CD4-positive, alpha-beta T cell treated with Interleukin-4 for 4 hours (primary cell): ENCODE measurements around the gene PYROXD2.
"Not testable (repeated sequence)": the region's sequence is repeated elsewhere in the genome, so short reads cannot be mapped to it uniquely, and the experiment has no call there.

ENCODE experiments used
- DNase-seq: peaks from one replicate; pipeline ENCODE4 v3.0.0-alpha.2; 2020

PYROXD2 gene

DNA sequence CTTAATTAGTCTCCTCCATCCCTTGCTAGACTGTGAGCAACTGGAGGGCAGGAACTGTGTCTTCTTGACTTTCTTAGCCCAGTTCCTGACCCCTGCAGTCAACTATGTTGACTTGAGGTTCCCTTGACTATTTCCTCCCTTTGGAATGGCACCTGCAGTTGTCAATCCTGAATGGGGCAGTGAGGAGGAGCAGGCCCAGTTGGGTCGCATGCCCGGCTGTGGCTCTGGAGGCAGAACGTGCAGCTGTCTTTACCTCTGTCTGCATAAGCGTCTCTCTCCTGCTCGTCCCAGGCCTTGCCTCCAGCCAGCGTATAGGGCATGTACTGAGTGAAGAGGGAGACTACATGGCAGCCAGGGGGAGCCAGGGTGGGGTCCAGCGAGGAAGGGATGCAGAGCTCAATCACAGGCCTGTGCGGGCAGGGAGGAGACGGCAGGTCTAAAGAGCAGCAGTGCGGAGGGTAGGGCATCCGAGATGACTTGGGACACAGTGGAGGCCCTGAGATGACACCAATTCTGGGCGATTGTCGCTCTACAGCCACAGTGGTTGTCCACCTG is 26.8 kb downstream of the PYROXD2 start:
- no peak for DNase-seq

DNA sequence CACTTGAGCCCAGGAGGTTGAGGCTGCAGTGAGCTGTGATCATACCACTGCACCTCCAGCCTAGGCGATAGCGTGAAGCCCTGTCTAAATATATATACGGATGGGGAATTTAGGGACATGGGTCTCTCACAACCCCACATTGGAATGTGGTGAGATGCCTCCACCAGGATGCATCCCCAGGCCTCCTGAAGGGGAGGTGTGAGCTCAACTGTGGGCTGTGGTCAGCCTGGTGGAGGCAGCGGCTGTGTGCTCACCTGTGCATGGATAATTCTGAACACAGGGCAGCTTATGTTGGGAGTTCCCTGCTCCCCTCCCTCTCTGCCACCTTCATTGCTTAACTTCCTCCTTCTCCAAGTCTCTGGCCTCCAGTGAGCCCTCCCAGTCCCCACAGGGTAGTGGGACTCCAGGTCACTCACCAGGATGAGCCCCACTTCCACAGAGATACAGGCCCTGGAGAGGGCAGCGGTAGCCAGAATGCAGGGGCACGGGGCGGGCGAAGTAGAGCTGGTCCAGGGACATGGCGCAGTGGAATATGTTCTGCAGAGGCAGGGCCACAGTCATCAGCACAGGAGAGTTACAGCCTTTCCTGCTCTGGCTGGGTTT is 30.4 kb downstream of the PYROXD2 start:
- DNase-seq, result no peak

DNA sequence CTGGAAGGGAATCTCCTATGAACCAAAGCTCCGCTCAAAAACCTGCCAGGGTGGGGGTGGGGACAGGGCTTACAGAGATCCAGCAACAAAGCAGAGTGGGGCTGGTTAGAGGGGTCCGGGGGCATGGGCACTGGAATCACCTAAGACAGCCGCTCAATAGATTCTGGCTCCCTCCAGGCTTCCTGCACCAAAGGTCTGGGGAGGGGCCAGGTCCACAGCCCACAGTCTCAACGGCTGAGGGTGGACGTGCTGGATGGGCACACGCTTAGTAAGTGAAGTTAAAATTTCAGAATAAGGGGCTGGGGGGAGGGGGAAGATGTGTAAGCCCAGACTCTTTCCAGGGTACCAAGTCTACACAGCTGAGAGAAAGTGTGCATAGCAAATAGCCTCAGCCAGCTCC is 31.1 kb downstream of the PYROXD2 start:
- no peak for DNase-seq

DNA sequence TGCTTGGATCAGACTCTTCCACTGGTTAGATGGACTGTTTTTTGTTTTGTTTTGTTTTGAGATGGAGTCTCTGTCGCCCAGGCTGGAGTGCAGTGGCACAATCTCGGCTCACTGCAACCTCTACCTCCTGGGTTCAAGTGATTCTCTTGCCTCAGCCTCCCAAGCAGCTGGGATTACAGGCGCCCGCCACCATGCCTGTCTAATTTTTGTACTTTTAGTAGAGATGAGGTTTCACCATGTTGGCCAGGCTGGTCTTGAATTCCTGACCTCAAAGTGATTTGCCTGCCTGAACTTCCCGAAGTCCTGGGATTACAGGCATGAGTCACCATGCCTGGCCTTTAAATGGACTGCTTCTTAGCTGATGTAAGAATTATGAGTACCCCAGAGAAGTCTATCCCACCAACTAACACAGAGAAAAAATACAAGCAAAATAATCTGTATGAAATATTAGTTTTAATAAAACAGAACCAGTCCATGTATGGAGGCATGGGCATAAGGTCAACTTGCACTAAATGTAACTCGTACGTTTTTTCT is 31.8 kb downstream of the PYROXD2 start:
- DNase-seq, result not testable (repeated sequence)

DNA sequence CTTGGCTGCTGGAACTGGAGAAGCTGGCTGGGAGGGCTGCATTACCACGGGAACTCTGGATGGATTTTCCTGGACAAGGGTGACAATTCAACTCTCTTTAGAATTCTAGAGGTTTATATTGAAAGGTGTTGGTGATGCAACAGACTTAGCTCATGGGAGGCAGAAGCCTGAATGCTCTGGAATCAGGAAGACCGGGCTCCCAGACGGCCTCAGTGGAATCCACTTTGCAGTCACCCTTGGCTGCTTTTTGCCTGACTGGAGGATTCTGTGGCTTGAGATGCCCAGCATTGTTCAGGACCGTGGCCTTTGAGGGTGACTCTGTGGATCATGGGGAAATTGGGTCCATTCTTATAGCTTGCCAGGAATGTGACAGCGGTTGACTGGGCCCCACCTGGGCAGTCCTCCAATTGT is 32.3 kb downstream of the PYROXD2 start:
- no peak for DNase-seq

DNA sequence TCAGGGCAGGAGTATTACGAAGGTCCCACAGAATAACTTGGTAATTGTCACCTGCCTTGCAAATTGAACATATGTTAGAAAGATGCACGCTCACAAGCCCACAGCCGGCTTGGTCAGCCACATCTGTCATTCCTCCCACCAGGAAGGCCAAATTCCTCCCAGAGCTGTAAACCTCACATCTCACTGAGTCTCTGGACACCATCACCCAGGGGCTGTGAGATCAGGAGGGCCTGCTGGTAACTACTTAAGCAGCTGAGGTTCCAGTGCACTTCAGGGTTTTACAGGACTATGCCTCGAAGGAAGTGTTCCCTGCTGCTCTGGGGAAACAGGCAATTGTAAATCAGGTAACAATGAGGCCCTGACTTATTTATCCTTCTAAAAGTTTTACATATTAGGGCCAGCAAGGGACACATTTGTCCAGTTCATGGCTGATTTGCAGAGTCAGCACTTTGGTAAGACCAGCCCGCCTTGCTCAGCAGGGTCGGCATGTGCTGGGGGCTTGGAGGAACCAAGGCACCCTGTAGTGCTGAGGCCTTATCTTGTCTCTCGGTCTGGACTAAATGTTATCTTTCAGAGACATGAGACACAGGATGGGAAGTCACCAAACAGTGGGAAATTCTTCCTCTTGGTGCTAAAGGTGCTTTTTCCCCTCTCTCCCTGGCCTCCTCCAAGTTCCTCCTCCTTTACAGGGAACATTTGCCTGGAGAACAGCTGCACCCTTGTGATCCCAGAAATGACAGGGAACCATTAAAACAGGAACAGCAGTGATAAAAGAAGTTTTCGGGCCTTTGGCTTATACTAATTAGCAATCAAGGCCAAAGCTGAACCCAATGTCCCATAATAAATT is 34.3 kb downstream of the PYROXD2 start:
- no peak for DNase-seq

DNA sequence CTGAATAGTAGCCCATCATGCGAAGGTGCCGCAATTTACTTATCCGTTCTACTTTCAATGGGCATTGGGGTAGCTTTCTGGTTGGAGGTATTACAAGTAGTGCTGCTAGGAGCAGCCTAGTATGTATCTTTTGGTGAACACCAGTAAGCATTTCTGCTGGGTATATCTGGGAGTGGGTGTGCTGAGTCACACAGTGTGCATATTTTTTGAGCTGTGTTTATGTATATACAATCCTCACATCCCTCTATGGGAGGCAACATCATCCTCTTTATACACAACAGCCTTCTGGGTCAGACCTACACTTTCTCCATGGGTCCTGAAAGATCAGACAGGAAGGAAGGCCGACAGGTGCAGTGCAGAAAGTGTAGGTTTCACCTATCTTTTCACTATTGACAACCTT is 36.3 kb downstream of the PYROXD2 start:
- no peak for DNase-seq

DNA sequence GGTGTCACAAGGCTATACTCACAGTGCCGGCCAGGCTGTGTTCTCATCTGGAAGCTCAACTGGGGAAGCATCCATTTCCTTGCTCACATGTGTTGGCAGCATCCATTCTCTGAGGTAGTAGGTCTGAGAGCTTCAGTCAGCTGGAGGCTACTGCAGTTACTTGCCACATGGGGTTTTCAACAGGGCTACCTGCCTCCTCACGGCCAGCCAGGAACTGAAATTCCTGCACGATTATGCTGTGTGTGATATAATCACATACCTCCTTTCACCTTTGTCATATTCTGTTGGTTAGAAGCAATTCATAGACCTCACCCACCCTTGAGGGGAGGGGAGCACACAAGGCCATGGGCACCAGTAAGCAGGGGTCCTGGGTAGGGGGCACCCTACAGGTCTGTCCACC is 37.4 kb downstream of the PYROXD2 start:
- no peak for DNase-seq

DNA sequence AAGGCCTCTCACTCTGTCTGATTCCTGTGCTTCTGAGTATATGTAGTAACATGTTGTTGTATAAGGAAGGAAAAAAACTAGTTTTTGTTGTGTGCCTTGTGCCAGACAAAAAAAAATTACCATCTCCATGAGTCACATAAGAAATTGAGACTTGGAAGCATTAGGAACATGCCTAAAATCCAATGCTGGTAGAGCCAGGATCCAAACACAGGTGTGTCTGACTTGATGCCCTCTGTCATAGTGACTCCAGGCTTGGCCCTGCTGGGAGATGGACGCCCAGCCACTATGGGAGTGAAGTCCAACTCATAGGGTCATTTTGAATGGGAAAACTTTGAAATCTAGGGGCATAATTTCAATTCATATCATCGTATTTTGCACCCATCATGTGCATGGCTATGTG is 38.0 kb downstream of the PYROXD2 start:
- DNase-seq, result no peak

DNA sequence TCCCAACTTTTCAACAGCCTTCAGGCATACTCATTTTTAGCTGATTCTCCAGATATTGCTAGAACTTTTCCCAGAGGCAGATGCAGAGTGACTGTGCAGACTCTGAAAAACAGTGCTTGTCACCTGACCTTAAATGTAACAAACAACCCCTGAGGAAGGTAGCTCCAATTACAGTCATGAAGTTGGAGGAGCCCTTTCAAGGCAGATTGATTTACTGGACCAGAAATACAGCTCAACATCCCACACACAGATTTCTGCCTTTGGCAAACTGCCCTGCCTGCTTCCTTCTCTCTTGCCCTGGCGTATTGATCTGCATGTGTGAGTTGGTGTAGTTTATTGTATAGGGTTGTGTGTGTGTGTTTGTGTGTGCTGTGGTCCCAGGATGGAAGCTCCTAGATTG is 38.5 kb downstream of the PYROXD2 start:
- DNase-seq, result no peak

DNA sequence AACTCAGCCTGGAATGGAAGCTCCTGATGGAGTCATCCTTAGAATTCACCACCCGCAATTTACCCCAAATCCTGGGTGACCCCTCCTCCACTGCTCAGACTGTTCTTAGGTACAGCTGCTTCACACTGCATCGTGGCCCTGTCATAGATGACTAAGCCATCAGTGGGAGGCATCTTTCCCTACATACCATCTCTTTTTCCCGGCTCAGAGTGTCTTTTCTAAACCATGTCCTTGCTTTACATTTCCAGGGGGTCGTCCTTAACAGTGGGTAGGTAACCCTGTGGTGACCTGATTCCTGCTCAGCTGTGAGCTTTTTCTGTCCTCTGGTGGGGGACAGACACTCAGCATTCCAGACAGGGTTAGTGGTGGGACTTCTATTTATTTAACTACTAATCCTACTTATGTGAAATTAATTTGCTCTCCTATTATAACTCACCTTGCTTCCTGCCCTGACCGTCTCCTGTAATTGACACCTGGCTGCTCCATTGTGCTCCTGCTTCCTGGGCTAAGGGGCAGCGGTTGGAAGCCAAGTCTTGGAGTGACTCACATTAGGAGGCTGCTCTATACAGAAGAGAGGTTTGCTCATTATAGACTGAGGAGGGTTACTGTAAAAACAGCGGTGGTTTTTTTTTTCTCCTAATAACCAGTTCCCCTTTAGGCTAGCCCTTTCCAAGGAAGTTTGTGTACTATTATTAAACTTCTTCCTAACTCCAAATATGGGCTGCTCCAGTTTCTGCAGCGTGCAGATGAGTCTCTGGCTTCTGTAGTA is 40.6 kb downstream of the PYROXD2 start:
- DNase-seq, result no peak

DNA sequence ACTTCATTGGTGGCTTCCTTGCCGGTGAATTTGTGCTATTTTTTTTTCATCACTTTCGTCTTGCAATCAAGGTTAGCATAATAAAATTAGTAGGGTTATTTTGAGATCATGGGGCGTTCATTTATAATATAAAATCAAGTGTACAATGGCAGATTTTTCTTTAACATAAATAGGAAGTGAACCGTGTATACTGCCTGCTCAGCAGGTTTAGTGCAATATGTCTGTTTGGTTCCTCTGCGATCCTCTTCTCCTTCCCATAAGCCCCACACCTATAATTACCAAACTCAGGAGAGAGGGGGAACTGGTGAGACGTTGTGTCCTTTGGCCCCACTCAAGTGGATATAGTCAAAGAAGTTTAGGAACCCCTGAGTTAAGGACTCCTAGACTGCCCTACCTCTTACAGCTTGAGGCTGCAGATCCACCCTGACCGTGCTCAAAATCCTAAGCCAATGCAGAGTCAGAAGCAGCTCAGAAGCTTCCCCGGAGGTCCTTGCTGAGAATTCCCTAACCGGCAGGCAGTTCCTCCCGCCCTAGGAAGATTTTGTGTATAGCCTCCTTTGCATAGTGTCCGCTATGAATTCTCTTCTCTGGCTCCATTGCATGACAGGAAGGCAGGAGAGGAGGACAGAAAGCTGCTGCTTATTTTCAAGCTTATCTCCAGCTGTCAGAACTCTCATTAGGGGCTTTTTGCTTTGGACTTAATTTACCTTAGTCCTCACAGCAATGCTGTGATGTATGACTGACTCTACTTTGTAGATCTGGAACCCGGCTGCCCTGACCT is 41.5 kb downstream of the PYROXD2 start:
- DNase-seq, result no peak

DNA sequence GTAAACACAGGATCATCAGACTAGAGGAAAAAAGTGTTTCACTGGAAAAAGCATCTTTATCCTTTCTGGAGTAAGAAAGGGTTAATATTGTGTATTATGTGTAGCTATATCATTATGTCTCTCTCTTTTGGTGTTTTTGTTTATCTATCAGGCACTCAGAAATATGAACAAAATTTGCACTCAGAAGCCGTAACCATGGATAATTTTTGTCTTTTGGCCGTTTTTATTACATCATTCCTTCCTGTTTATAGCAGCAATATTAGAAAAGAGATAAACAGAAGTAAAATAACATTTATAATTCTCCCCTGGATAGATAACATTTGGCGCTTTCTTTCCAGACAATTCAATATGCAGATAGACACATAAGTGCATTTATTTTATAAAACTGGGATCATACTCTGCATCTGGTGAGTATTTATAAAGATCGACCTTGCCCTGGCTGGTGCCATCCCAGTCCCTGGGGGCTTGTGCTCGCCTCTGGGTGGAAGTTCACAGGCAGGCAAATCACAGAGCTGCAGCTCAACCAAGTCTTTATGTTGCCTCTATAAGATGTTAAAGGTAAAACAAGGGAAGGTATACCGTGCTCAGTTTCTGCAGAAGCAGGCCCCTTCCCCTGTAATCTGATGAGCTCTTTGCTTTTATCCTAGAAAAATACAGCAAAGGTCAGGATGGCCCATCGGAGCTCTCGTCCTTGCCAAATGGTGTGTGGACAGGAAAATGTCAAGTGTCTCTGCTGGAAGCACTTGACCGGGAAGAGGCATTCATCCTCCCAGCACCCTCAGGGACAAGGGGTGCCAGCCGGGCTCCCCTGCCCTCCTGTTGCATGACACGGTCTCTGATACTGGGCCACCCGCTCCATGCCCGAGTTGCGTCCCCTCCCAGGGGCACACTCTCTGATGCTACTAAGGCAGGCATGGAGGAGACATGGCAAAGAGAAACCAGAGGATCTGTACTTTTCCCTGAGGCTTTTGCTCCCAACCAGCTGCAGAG is 43.9 kb downstream of the PYROXD2 start:
- DNase-seq, result no peak

DNA sequence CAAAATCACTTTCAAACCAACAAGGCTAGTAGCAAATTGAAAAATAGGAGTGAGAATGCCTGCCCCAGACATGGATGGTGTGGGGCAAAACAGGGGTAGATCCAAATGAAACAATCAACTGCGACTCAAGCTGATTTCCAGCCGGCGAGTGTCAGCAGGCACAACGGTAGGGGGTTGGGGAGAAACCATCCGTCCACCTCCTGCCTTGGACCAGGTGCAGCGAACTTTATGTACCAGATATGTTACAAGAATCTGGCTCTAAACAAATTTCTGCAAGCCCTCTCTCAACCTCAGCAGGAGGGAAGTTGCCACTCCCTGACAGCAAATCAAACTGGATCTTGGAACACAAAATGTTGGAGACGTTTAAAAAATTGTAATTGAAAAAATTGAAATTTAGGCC is 45.2 kb downstream of the PYROXD2 start:
- DNase-seq, result no peak

DNA sequence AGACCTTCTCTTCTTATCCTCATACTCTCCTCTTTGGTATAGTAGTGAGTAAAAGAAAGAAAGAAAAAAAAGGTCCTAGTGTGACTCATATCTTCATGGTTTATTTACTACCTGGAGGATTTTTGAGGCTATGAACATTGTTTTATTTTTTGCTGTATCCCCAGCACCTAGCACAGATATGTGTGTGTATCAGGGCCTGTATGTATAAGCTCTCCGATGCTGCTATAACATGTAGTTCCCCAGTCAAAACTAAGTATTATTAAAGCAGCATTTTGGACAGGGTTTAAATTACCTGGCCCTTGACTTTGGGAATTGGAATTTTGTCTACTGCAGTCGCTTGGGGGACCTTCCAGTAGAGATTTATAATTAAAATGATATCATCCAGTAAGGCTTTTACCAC is 46.3 kb downstream of the PYROXD2 start:
- DNase-seq, result no peak

DNA sequence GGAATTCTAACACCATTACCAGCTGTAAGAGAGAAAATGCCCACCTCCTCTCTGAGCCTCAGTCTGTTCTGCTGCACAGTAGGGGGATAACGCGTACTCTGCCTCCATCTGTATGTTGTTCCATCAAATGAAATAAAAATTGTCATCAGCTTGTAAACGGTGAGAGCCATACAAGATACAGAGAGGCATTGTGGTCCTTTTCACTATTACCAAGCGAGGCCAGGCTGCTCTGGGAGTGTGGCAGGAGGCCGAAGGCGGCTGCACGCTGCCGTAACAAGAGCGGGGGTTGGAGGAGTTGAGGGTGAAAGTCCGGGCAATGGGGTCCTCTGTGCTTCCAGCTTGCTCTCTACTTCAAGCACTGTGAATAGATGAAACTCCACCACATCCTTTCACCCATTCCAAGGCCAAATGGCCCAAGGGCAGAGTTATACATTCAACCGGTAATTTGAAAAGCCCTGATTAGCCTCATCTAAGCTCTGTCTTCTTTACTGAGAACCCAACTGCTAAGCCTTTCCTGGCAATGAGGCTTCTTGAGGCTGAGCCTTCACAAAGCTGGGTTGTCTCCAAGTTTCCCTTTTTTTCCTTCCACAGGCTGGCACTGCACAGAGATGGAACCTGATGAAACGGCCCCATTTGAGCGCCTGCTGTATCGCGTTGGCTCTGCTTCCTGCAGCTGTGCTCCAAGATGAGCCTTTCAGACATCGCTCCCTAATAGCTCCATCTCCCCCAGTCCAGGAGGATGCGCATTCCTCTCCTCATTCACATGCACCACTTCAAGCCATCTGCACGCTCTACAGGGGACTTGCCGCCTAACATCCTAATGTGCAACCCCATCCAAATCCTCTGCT is 47.2 kb downstream of the PYROXD2 start:
- no peak for DNase-seq

DNA sequence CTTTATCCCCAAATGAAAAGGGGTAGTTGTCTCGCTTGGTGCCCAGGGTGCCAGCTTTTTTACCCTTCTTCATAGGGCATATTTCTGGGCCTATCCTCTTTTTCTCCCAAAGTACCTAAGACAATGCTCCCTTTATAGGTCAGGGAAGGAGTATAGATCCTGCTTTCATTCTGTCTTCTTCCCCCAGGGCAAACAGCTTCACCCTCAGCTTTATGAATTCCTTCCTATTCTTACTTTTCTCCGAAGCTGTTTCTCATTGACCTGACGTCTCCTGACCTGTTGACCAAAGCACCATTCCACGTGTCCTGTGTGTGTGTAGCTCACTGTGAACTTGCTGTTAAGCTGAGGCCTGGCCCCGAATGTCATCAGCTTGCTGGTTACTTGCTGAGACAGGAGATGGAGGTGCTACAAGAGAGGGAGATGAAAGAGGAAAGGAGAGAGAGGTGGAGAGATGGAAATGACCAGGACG is 48.9 kb downstream of the PYROXD2 start:
- DNase-seq, result no peak

DNA sequence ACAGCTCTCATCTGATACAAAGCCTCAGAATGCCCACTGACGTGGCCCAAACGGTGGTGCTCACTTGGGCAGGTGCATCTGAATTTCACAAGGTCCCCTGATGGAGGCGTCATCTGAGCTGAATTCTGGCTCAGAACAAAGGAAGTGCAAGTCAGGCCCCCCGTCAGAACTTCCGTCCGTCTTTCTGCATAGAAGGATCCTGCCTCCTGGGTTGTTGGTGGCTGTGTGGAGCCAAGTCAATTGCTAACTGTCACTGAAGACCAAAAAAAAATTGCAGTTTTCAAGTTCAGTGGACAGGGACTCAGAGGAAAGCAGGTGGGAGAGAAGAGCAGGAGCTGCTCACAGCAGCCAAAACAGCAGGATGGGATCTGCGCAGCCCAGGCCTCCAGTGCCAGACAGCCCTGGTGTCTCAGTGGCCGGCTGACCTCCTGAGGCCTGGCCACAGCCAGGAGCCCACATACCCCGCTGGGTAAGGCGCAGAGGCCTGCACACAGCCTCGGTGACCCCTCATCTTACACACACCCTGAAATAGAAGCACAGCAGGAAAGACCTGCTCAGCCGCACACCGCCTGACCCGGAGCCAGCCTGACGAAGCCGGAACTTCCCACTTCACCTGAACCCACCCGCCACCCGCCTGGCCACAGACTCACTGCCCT is 49.4 kb downstream of the PYROXD2 start:
- DNase-seq, result no peak

DNA sequence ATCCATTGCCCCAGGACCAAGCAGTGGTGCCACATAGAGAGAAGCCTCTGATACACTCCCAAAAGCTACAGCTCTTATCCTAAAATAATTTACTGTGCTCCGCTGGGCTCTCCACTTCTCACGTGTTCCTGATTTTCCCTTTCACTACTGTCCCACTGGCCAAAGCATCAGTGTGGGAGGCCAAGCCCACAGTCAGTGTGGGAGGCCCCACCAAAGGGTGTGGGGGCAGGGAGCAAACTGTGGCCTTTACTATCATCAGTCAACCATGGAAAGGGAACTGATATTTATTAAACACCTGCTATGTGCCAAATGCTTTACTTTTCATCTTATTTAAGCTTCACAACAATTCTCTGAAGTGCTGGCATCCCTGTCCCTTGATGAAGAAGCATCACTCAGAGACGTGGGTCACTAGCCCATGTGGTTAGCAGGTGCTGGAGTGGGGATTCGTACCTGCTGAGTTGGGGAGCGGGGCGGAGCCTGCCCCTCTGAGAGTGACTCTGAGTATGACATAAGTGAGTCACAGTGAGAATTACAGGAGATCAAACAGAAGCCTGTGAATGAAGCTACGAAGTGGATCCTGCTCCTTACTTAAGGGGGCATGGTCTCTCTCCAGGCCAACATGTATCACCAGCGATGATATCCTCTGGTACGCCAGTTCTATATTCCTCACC is 50.4 kb downstream of the PYROXD2 start:
- no peak for DNase-seq
